ENCODE data around the gene PADI3. TPM values are rescaled to one million over a fixed set of nuclear protein-coding genes. Genes with fewer than 3 reads are reported as not detected.

Gene PADI3
- total and polyA plus RNA-seq, 2 donors (not counting 3 experiments of a cell fraction or from before 2014, with no cell fraction given) = not detected

DNA sequence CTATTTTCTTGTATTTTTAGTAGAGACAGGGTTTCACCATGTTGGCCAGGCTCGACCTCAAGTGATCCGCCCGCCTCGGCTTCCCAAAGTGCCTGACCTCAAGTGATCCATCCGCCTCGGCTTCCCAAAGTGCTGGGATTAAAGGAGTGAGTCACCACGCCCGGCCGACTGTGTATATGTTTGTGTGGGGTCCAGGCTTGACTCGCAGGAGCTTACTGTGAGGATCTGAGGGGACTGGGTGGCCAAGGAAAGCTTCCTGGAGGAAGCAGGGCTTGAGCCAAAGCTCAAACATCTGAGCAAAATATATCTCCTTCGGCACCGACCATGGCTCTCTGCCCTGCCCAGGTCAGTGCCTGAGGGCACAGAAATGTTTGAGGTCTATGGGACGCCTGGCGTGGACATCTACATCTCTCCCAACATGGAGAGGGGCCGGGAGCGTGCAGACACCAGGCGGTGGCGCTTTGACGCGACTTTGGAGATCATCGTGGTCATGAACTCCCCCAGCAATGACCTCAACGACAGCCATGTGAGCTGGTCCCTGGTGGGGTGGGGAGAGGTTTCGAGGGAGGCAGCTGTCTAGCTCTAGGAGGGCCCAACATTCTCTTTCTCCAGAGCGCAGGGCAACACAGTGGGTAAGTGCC, 10.5 kb downstream of the PADI3 start:
- H2AFZ ChIP-seq (ENCODE audit: low read depth, low read length) = no peak overlapping the region
- no peak overlapping the region for H3K4me3 ChIP-seq (replicated peaks in 1 of 3; ENCODE audit: insufficient read depth in 1 of 3, low read depth in 1 of 3, low read length in 3 of 3)
- TF ChIP-seq EZH2 (IDR thresholded peaks at IDR 0.05; ENCODE audit: borderline replicate concordance, low read depth, low read length, severe bottlenecking) (no peak), JUN (IDR thresholded peaks at IDR 0.05; ENCODE audit: borderline replicate concordance, insufficient read depth, insufficient read length, low read depth) (no peak), FOS (IDR thresholded peaks at IDR 0.05; ENCODE audit: borderline replicate concordance, insufficient read depth, low read length) (no peak), MYC (IDR thresholded peaks at IDR 0.05; ENCODE audit: low read depth, low read length) (no peak), GATA2 (IDR thresholded peaks at IDR 0.05; ENCODE audit: insufficient read depth, insufficient read length, low read depth, low read length) (no peak), POLR2AphosphoS5 (IDR thresholded peaks at IDR 0.05; ENCODE audit: insufficient read depth, low read depth, low read length) (no peak), POLR2A (IDR thresholded peaks at IDR 0.05; ENCODE audit: low read depth, low read length) (no peak)
- TF ChIP-seq, protein P1, sequence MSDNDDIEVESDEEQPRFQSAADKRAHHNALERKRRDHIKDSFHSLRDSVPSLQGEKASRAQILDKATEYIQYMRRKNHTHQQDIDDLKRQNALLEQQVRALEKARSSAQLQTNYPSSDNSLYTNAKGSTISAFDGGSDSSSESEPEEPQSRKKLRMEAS (IDR thresholded peaks at IDR 0.05; ENCODE audit: insufficient read depth, insufficient read length) = no peak

More for the DNA sequence above, 10.5 kb downstream of the PADI3 start:
- Histone ChIP-seq H3K27me3 (ENCODE audit: control insufficient read depth in 2 of 2, insufficient read depth in 2 of 2, low read length in 2 of 2) (peaks cover 3 to 8% of the 10 kb centered on the region in 2 experiments), H3K9me3 (replicated peaks; ENCODE audit: control insufficient read depth, insufficient read depth, low read length) (no peaks in the 10 kb centered on the region), H3K4me2 (ENCODE audit: insufficient read depth, low read length) (no peak overlapping the region), H3K9me1 (replicated peaks; ENCODE audit: control insufficient read depth, extremely low read depth, insufficient read depth, low read length) (no peaks in the 10 kb centered on the region), H3K4me1 (ENCODE audit: control insufficient read depth, extremely low read depth, insufficient read depth, low read length) (no peaks in the 10 kb centered on the region), H3K27ac (ENCODE audit: insufficient read depth, low read depth, low read length) (no peak overlapping the region), H3K9ac (replicated peaks; ENCODE audit: extremely low read depth, insufficient read depth, low read length) (no peak overlapping the region), H3K36me3 (ENCODE audit: control insufficient read depth in 2 of 2, extremely low read depth in 1 of 2, insufficient read depth in 2 of 2, low read length in 2 of 2) (no peaks in the 10 kb centered on the region), H4K20me1 (replicated peaks; ENCODE audit: control insufficient read depth, extremely low read depth, insufficient read depth, low read length) (no peaks in the 10 kb centered on the region), H3K79me2 (ENCODE audit: control insufficient read depth, insufficient read depth, low read length) (no peaks in the 10 kb centered on the region)
- DNase-seq (ENCODE audit: low read depth, low spot score) = no peak
- intact Hi-C loops (cut with micrococcal nuclease) (no loop called here), dilution Hi-C loops (cut with MboI; ENCODE audit: extremely low pct_ligation_motif_present, low sequenced_read_pairs) (no loop called here)
- CTCF ChIA-PET = interaction anchor here (0.9 to 1.4 kb wide), 5 partner anchors 13 to 22 kb away, joined by 3 to 6 read pairs (median 3); no protein-coding TSS in a partner anchor
- no TSS peak for BruUV-seq (replicated peaks)
- no peak for FAIRE-seq
- POLR2A ChIA-PET = no interaction called here

Data from endothelial cell of umbilical vein (primary cell).